Testis (tissue), 3 donors: ENCODE data around the gene CCDC80. TPM values are rescaled to one million over a fixed set of nuclear protein-coding genes. Genes with fewer than 3 reads are reported as not detected.
A peak's percentile ranks its signal among the peaks of the same experiment; 100 is the strongest.

Experiments
- DNase-seq: peaks from one replicate; pipeline ENCODE4 v3.0.0-alpha.2; 2019
- H3K27ac ChIP-seq, 2 donors: fragments of 200-600 bp; sonication (generic); one replicate each; pipeline ENCODE4 v1.5.1; 2019
- H3K27me3 ChIP-seq: fragments of 200-600 bp; sonication (generic); one replicate; pipeline ENCODE4 v1.5.1; 2019
- H3K36me3 ChIP-seq: fragments of 200-600 bp; sonication (generic); one replicate; pipeline ENCODE4 v1.5.1; 2017; ENCODE audit warnings: low read depth; ENCODE audit errors: missing control alignments
- H3K4me1 ChIP-seq: fragments of 200-600 bp; sonication (generic); one replicate; pipeline ENCODE4 v1.5.1; 2019
- H3K4me3 ChIP-seq, 2 donors: fragments of 200-600 bp; sonication (generic); one replicate each; pipeline ENCODE4 v1.5.1; 2017 to 2019
- H3K9me3 ChIP-seq: fragments of 200-600 bp; sonication (generic); one replicate; pipeline ENCODE4 v1.5.1; 2017
- POLR2A ChIP-seq: fragments of 450-650 bp; IDR thresholded peaks from one replicate; pipeline ENCODE4 v1.6.1; 2017; ENCODE audit warnings: antibody characterized with exemption, mild to moderate bottlenecking, moderate library complexity
- WGBS, 2 donors: methylation state at CpG; one replicate each; pipeline ENCODE4 v1.1.5; 2018; 5-methylcytosine and 5-hydroxymethylcytosine counted together
- intact Hi-C: fragments of 100-400 bp; cut with DNase I; formaldehyde crosslinking; loops from one replicate; pipeline ENCODE4 v1.15.1; 2023; ENCODE audit warnings: low total_unique reads
- polyA plus RNA-seq: library from polyadenylated mRNA; stranded (reverse); fragments of 350-450 nt; fragmentation: Illumina TruSeq; extraction: RNeasy Lipid Tissue Mini Kit (QIAGEN cat#74804); gene quantifications from one replicate; pipeline ENCODE4 v1.2.3, GENCODE V29; 2014; ENCODE audit warnings: low read depth, low replicate concordance; ENCODE audit not compliant: insufficient read depth
- total RNA-seq, 2 donors: library from RNA; depleted of rRNA; stranded (reverse); fragments of >200 nt; gene quantifications; one replicate each; pipeline ENCODE4 v1.2.3, GENCODE V29; 2016
- TF ChIP-seq, protein P1 (sequence below), 3 experiments: fragments of 450-650 bp in 2 of 3; fragments of 200-600 bp in 1 of 3; sonication (generic) in 1 of 3; IDR thresholded peaks; one replicate each; pipeline ENCODE4 v1.5.1; 2016 to 2019; ENCODE audit warnings: antibody characterized with exemption in 3 of 3, mild to moderate bottlenecking in 2 of 3, moderate library complexity in 1 of 3

CCDC80 gene
- total and polyA plus RNA-seq, 3 donors from 2014 or later: 13.8 to 159 (median 18.8) TPM

DNA sequence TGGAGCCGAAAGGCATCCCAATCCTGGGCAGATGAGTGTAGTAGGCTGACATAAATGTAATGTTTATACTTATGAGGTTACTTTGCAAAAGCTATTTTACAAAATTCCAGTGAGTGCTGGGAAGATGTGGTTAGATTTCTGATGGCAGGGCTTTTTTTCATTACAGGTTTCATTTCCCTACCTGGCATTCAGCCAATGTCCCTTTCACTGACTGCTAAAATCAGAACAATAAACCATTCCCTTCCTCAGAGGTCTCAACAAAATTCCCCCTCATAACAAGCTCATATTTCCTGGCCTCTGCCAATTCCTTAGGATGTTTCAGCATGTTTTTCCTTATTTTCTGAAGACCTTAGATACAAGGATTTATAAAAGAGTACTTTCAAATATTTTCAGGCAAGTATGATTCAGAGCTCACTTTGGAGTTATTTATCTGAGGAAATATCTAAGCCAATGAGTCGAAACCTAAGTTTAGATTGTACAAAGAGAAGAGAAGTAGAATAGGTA, 40.9 kb upstream of the CCDC80 start:
- intact Hi-C loops: no loop called here
- Histone ChIP-seq H3K27ac (no peak overlapping the region), H3K9me3 (no peaks in the 10 kb centered on the region), H3K27me3 (no peaks in the 10 kb centered on the region), H3K4me3 (no peak overlapping the region), H3K4me1 (no peaks in the 10 kb centered on the region), H3K36me3 (no peaks in the 10 kb centered on the region)
- DNase-seq: no peak
- TF ChIP-seq, protein P1, sequence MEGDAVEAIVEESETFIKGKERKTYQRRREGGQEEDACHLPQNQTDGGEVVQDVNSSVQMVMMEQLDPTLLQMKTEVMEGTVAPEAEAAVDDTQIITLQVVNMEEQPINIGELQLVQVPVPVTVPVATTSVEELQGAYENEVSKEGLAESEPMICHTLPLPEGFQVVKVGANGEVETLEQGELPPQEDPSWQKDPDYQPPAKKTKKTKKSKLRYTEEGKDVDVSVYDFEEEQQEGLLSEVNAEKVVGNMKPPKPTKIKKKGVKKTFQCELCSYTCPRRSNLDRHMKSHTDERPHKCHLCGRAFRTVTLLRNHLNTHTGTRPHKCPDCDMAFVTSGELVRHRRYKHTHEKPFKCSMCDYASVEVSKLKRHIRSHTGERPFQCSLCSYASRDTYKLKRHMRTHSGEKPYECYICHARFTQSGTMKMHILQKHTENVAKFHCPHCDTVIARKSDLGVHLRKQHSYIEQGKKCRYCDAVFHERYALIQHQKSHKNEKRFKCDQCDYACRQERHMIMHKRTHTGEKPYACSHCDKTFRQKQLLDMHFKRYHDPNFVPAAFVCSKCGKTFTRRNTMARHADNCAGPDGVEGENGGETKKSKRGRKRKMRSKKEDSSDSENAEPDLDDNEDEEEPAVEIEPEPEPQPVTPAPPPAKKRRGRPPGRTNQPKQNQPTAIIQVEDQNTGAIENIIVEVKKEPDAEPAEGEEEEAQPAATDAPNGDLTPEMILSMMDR (IDR thresholded peaks at IDR 0.05): no peak
- no peak for TF ChIP-seq POLR2A
- 83 to 87% methylated on average over 2 of the region's 2 CpGs for WGBS, 2 donors

DNA sequence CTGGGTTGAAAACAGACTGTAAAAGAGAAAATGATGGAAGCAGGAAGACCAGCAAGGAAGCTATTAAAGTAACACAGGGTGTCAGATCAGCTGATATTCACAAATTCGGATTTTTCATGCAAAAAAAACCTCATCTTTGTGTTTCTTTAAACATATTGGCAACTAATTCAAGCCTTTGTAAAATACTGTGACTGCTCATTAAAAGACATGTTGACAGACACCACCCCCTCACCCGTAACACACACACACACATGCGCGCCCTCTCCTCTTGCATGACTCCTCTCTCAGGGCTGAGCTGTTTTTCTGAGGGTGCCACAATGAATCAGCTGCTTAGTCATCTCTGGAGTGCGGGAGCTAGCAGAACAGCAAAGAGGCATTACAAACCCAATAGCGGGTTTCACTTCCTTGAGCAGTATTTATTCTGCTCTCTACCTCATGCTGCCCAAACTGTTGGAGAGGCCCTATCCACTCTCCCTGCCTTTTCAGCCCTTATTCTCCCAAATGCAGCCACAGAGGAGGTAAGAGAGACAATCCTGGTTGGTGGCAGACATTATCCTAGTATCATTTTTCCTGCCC, 35.8 kb upstream of the CCDC80 start:
- no peaks in the 10 kb centered on the region for H3K9me3 ChIP-seq
- H3K27ac ChIP-seq: no peak overlapping the region
- H3K4me1 ChIP-seq: no peaks in the 10 kb centered on the region
- H3K36me3 ChIP-seq: no peaks in the 10 kb centered on the region
- intact Hi-C loops: no loop called here
- peak; percentile 20 for DNase-seq
- no peaks in the 10 kb centered on the region for H3K27me3 ChIP-seq
- 62% methylated on average over 6 of the region's 6 CpGs for WGBS, 2 donors
- no peak overlapping the region for H3K4me3 ChIP-seq
- TF ChIP-seq, protein P1 (IDR thresholded peaks at IDR 0.05): no peak
- TF ChIP-seq POLR2A: no peak

- no peaks in the 10 kb centered on the region for H3K9me3 ChIP-seq
- no peaks in the 10 kb centered on the region for H3K36me3 ChIP-seq
- intact Hi-C loops: no loop called here
- TF ChIP-seq POLR2A: no peak
- TF ChIP-seq, protein P1 (IDR thresholded peaks at IDR 0.05): no peak
- DNase-seq: no peak
- H3K27me3 ChIP-seq: no peaks in the 10 kb centered on the region
- H3K4me3 ChIP-seq: no peak overlapping the region
- no peak overlapping the region for H3K27ac ChIP-seq
- H3K4me1 ChIP-seq: no peaks in the 10 kb centered on the region
- WGBS, 2 donors: 89 to 98% methylated on average over 4 of the region's 4 CpGs
These were observed 35.1 kb upstream of the CCDC80 start for GRCh38 chr3:112675943-112676535.

GRCh38 chr3:112675349-112675748, 34.4 kb upstream of the CCDC80 start:
- Histone ChIP-seq H3K4me3 (no peak overlapping the region), H3K27me3 (no peaks in the 10 kb centered on the region), H3K4me1 (no peaks in the 10 kb centered on the region), H3K9me3 (no peaks in the 10 kb centered on the region), H3K27ac (no peak overlapping the region), H3K36me3 (no peaks in the 10 kb centered on the region)
- 47 to 53% methylated on average over 6 of the region's 6 CpGs for WGBS, 2 donors
- DNase-seq: no peak
- intact Hi-C loops: no loop called here
- TF ChIP-seq, protein P1 (IDR thresholded peaks at IDR 0.05): no peak
- TF ChIP-seq POLR2A: no peak
